ENCODE measurements around the gene GPRC5B. TPM values are rescaled to one million over a fixed set of nuclear protein-coding genes. Genes with fewer than 3 reads are reported as not detected.

Gene GPRC5B
- total RNA-seq, 1 donor from 2014 or later, result 39.3 TPM

DNA sequence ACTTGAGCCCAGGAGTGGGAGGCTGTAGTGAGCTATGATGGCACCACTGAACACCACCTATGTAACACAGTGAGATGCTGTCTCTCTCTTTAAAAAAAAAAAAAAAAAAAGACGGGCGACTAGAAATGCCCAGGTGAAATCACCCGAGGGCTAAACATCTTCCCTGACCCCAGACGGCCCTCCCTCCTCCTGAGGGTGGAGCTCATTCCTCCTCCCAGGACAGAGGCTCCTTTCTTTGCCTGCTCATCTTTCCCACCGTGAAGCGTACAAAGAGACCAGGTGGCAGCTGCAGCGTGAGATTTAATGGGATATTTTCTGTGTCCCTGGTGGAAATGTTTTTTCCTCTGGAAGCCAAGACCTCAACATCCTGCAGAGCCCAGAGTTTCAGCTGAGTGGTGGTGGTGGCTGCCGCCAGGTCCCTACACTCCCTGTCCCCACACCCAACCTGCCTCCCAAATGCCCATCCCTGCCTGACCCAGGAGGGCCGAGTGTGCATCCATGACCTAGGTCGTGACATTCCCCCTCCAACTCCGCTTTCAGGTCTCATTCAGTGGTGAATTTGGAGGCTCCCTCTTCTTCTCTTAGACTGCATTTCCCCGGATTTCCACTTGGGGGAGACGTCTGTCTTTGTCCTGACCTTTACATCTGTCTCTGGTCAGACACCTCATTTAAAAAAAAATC, 14.4 kb upstream of the GPRC5B start:
- DNase-seq (ENCODE audit: low read depth in 2 of 2), result peak in 1 of 2 donors; percentile 43

DNA sequence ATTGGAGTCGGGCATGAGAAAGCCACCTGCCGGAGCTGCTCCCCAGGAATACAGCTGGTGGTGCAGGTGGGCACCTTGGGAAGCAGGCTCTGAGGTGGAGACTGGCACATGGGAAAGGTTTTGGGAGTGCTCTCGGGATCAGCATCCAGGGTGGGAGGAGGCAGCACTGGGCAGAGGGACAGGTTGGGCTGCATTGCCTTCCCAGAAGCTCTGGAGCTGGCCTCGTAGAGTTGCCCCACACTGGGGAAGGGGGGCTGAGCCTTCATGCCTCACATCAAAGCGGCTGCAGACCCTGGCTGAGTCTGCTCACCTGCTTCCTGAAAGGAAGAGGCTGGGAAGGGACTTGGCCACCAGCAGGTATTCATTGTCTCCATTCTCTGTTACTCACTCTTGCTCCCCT, 13.5 kb upstream of the GPRC5B start:
- no peak for DNase-seq (ENCODE audit: low read depth in 2 of 2)

DNA sequence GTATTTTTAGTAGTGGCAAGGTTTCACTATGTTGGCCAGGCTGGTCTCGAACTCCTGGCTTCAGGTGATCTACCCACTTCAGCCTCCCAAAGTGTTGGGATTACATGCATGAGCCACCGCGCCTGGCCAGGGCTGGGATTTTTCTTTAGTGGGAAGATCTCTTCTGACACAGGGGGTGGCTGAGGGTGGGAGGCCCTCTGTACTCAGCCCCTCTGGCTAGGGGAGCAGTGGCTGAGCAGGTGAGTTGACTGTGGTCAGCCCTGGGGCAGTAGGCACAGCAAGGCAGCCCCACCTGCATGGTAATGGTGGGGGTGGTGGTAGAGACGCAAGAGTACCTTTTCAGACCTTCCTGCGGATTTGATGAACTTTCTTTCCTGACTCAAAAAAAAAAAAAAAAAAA, 12.3 kb upstream of the GPRC5B start:
- DNase-seq (ENCODE audit: low read depth in 2 of 2), result no peak

DNA sequence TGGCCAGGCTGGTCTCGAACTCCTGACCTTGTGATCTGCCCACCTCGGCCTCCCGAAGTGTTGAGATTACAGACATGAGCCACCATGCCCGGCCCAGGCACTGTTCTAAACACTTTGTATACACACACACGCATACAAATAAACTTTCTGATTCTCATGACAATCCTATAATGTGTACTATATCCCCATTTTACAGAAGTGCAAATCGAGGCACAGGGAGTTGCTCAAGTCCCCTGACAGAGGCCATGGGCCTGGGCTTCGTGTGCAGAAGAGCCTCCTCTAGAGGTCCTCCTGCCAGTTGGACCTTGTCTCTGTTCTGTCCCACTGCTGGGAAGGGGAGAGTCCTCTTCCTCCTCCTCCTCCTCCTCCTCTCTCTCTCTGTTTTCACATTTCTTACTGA, 9.9 kb upstream of the GPRC5B start:
- DNase-seq (ENCODE audit: low read depth in 2 of 2), result no peak

DNA sequence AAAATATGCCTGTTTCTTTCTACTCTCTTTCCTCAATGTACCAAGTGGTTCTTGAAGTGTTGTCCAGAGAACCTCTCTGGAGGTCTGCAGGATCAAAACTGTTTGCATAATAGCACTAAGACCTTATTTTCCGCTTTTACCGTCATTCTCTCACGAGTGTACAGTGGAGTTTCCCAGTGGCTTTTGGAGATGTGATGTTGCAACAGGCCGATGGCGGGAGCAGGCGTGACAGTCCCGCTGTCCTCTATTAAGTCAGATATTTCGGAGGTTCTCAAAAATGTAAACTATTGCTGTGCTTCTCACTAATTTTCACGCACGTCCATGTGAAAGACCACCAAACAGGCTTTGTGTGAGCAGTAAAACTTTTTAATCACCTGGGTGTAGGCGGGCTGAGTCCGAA, 8.3 kb upstream of the GPRC5B start:
- DNase-seq (ENCODE audit: low read depth in 2 of 2), result no peak

DNA sequence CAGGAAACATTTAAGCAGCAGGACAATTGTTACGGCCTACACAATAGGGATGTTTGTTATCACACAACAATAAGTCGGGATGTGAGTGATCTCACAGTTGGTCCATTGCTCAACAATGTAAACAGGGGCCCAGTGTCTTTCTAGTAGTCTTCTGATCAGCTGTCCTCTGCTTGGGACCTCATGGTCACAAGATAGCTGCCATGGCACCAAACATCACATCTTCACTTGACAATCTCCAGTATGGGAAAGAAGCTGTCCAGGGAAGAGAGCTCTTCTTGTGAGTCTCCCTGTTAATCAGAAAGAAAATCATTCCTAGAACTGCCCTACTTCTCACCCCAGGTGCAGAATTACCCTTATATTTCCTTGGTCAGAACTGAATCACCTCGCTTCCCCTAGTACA, 6.3 kb upstream of the GPRC5B start:
- no peak for DNase-seq (ENCODE audit: low read depth in 2 of 2)

DNA sequence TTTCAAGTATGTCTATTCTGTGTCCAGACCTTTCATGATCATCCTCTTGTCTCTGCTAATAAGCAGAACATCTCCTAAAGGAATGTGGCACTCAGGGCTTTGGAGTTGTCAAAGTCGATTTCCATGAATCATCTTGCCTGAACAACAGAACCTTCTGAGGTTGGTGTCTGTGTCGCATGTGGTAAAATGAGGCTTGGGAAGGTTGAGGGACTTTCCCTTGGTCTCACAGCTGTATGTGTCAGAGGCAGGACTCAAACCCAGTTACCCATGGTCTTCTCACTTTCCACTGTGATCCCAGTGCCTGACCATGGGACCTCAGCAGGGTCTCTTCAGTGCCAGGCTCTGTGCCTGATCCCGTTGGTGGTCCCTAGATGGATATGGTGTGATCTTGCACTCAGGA, 4.2 kb upstream of the GPRC5B start:
- no peak for DNase-seq (ENCODE audit: low read depth in 2 of 2)

DNA sequence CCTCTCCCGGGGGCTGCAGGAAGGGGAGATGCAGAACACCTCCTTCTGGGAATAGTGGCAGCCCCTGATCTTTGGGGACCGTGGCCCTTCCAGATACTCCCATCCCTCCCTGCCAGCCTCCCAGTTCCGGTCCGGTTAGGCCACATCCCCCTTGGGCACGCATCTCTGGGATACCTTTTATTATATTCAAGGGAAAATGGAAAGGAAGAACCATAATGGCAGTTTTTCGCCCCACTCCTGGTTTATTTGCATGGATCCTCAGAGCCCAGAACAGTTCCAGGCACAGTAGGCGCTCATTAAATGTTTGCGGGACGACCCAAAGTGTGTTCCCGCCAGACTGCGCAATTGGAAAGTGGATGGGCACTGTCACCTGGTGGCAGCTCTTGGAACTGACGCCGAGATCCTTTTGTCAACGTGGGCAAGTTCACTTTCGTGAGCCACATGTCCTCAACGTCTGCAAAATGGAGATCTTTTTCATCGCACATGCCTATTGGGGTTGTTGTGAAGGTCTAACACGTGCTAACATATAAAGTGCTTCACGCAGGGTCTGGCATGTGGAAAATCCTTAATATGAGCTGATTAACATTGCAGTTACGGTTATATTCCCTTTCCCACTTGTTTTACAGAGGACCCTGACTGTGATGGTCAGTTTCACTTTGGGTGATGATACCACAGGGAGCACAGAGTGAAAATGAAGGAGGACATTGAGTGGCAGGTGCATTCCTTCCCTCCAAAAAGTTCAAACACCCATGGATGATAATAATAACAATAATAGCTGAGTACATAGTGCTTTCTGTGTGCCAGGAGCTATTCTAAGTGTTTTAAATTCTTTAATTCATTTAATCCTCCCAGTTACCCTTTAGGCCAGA, 1.7 kb upstream of the GPRC5B start:
- peak; percentile 66 to 78 for DNase-seq (ENCODE audit: low read depth in 2 of 2)

DNA sequence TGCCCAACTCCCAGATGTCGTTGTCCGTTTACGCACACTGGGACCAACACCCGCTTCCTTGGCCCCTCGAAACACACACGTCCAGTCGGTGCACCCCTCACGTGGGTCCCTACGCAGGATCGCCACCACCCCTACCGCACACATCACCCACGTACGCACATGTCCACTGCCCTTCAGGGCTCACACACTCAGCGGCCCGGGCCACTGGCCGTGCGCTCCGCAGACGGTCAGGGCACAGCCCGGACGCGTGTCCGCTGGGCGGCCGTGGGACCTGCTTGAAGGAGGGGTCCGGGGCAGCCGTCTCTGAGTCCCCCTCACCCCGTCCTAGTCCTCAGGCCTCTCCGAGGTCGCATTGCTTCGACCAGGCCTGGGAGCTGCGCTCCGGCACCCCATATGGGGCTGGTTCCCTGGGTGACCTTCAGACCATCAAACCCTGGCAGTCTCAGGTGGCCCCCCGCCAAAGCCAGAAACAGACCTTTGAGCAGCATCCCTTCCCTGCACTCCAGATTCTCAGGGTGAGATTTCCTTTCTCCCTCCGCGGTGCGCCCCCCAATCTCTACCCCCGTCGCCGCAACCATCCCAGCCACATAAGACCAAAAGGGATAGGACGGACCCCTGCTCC, 914 bp upstream of the GPRC5B start:
- peak in 1 of 2 donors; percentile 31 for DNase-seq (ENCODE audit: low read depth in 2 of 2)

DNA sequence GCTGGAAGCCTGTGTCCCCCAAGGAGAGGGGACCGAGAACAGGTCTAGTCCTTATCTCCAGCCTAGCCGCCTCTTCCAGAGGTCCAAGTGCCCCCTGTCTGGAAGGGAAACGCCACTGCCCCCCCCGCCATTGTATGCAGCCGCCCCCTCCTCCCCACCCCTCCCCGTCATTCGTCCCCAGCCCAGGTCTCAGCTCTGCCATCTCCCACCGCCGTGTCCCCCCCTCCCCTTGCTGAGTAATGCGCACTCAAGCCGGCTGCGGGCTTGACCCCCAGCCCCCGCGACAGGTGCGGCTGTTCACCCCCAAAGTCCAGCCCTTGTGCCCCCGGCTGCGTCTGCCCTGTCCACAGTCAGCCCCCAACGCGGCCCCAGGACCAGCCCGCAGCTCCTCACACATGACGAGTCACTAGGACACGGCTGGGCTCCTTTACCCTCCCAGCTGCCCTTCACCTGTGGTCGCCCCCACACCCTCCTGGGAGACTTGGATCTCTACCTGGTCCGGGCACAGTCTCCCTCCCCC, 622 bp downstream of the GPRC5B start:
- DNase-seq (ENCODE audit: low read depth in 2 of 2), result peak in 1 of 2 donors; percentile 48

DNA sequence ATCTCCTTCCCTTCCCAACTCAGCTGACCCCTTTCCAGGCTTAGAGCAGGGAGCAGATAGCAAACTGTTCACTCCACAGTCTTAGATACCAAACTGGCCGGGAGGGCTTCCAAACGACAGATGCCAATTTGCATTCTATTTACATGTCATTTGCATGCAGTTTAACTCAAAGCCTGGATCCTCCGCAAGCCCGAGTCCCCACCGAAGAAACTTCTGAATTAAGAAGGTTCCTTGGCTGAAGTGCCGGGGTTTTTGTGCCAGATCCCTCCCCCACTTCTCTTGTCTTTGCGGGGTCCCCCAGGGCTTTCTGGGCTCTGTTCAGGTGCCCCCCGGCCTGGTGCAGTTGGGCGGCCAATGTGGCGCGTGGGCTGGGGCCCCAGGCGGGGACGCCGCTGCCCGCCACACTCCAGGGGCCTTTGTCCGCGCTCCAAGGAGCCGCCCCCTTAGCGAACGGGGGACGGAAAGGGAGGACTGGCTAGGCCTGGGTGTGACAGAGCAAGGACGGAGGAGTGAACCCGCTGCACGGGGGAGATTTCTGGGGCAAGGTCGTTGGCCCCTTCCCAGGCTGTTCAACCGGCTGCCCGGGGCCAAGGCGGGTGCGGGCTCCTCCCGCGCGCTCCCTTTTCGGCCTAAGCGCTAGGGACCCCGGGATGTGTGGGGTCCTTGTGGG, 1.2 kb downstream of the GPRC5B start:
- peak in 1 of 2 donors; percentile 38 for DNase-seq (ENCODE audit: low read depth in 2 of 2)

DNA sequence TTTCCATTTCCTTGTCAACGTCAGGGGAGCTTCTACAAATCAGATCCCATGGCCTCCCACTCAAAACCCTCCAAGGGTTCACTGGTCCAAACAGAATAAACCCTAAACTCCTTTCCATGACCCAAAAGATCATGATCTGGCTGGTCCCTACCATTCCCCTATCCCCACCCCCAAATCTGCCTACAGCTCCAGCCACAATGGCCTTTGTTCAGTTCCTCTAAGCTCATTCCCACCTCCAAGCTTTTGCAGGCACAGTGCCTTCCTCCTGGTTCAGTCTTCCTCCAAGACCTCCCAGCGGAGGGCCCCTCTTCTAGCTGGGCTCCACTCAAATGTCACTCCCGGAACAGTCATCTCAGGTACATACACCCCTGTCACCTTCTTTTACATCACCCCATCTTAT, 2.0 kb downstream of the GPRC5B start:
- no peak for DNase-seq (ENCODE audit: low read depth in 2 of 2)

DNA sequence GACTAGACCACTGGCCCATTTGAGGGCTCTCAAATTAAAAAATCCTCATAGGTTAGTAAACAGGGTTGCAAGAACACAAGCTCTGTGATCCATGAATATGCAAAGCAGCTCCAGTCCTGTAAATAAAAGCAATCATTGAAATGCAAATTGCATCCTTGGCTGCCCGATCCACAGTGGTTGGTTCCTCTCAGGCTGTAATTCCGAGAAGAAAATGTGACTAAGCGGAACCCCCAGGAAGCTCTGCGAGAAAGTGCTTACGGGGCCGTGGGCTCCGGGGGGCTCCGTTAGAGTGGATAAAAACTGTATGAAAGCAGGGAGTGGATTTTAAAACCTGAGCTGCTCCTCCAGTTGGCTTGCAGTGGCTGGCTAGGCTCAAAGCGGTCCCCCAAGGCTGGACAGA, 2.5 kb downstream of the GPRC5B start:
- no peak for DNase-seq (ENCODE audit: low read depth in 2 of 2)

DNA sequence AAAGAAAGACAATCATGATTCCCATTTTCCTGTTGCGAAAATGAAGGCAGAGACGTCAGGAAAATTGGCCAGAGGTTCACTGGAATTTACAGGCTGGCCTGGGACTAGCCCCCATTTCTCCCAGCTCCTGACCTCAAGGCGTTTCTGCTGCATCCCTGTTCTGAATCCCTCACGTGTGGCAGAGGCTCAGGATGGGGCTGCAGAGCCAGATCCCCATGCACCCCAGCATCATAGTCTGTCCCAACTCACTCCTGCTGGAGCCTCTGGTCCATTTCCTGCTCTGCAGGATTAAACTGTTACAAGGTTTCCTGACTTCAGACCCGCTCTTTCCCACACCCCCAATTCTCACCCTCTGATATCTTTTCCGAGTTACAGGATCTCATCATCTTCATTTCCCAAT, 2.9 kb downstream of the GPRC5B start:
- DNase-seq (ENCODE audit: low read depth in 2 of 2), result no peak

DNA sequence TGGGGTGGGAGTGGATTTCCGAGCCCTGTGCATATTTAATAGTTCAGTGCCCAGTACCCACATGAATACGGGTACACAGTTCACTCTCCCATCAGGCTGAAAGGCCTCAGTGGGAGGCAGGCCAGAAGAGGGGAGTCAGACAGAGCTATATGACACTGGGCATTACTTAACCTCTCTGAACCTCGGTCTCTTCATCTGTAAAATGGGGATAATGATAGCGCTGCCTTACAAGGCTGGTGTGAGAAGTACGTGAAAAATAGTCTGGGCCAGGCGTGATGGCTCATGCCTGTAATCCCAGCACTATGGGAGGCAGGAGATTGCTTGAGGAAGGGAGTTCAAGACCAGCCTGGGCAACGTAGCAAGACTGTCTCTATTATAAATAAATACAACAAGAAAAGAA, 3.6 kb downstream of the GPRC5B start:
- DNase-seq (ENCODE audit: low read depth in 2 of 2), result no peak

DNA sequence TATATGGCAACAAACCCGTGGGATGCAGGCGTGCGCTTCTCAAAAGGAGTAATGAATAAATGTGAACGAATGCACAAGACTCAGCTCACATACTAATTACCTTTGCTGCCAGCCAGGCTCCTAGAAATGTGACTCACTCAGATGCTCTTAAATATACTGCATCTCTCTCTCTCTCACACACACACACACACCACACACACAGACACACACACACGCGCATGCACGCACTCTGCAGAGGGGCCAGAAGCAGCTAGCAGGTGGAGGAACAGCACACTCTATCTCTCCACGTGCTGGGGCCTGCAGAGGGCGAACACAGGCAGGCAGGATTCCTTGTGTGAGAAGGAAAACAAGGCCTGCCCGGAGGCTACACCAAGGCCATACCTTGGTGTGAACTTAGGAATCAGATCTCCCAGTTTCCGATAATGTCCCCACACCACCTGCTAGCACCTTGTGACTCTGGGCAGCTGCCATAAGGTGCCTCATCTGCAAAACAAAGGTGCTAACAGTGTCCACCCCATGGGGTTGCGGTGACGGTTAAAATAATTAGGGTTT, 5.3 kb downstream of the GPRC5B start:
- no peak for DNase-seq (ENCODE audit: low read depth in 2 of 2)

DNA sequence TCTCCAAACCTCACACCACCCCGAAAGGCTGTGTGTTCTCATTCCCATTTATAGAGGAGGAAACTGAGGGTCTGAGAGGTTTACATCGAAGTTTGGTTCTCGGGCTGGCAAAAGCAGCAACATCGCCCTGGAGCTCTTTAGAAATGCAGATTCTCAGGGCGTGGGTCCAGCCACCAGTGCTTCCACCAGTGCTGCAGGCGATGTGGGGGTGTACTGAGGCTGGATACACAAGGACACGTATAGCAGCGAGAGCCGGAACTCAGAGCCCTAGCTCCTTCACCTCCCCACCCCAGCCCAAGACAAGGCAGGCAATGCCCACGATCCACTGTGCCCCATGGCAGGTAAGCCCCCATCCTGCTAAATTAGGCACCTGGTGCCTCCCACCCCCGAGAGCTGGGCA, 5.9 kb downstream of the GPRC5B start:
- no peak for DNase-seq (ENCODE audit: low read depth in 2 of 2)

DNA sequence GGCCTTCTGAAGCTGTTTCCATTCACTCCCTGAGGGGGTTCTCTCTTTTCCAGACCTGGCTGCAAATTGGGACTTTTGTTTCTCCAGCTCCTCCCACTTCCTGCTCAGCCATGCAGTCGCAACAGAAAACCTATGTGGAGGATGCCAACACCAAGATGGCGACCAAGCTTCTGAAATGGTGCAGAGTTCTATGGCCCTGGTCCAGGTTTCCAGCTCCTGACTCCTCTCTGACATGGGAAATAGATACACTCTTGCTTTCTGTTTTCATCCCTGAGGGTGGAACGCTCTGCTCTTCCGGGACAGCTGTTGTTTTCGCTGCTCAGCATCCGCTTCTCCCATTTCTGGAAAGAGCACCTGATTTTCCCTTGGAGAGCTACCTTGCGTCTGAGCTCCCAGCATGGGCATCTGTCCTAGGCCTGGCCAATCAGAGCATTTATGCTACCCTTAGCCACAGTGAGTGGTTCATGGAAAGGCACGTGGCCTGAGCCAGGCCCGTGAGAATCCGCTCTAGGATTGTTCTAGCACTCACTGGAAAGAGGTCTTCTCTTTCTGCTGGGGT, 8.1 kb downstream of the GPRC5B start:
- peak; percentile 44 to 92 for DNase-seq (ENCODE audit: low read depth in 2 of 2)

DNA sequence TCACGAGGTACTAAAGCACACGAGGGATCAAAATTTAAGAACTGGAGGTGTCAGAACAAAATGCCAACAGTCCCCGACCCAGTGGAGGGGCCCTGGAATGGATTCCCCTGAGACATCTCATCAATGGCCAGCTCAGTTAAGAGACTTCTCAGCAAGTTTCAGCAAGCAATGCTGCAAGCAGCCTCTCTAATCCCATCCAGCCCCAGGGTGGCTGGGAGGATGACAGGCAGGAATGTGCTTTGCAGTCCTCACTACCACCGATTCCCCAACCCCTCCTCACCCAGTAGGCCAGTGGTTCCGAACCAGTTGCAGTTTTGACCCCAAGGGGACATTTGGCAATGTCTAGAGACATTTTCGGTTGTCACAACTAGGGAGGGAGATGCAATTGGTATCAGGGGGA, 8.7 kb downstream of the GPRC5B start:
- DNase-seq (ENCODE audit: low read depth in 2 of 2), result no peak

DNA sequence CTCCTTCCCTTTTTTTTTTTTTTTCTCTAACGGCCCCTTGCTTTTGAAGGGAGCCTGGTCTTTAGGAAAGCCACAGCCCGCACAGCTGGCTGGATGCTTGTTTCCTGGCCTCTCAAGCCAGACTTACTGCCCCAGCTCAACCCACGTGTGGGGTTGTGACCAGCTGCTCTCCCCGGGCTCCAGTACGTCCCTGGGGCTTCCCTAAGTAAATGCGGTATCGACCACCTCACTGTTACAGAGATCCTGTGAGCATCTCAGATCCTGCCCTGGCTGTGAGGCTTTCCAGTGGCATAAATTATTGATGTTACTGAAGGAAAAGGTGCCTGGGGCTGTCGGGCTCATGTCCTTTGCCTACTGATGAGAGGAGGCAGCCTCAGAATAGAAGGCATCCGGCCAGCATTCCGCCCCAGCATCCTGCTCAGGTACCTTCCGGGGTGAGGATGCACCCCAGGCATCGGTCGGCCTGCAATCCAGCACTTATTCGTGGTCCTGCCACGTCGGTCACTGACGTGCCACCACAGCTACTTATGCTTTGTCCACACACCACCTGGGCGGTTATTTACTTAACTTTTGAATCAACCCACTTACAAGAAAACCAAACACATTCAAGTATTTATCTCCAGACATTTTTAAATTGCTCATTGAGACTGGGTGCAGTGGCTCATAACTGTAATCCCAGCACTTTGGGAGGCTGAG, 9.6 kb downstream of the GPRC5B start:
- no peak for DNase-seq (ENCODE audit: low read depth in 2 of 2)

DNA sequence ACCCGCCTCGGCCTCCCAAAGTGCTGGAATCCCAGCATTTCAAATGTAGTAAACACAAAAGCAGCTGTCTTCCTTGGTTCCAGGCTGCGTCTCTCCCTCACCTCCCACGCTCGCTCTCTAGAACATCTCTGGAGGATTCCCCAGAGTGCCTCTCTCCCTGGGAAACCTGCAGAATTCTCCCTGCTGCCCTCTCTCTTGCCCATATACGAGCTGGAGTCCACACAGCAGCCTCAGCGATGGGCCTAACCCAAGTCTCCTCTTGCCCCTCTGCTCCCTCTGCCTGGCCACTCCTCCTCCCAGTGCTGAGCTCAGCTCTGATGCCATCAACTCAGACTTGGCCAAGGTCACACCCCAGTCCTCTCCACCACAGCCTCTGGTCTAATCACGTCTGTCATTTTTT, 10.6 kb downstream of the GPRC5B start:
- no peak for DNase-seq (ENCODE audit: low read depth in 2 of 2)
